HG02884 (cell line): Measurements from ENCODE around the gene GRK3.

Source experiments
- ATAC-seq: cut with Tn5 transposase; IDR thresholded peaks from one replicate; pipeline ENCODE4 v1.9.1; 2021; ENCODE audit warnings: mild to moderate bottlenecking, moderate library complexity; ENCODE audit not compliant: unreplicated experiment

GRK3 gene

GRCh38 chr22:25777870-25778269 lies 213.4 kb downstream of the GRK3 start:
- no peak for ATAC-seq
